H9 (cell line): Measurements from ENCODE around the gene MACROH2A1. TPM values are rescaled to one million over a fixed set of nuclear protein-coding genes. Genes with fewer than 3 reads are reported as not detected.

Experiments
- DNase-seq: peaks from one replicate; pipeline ENCODE4 v3.0.0-alpha.2; 2017
- H2AFZ ChIP-seq: one replicate; pipeline ENCODE4 v1.6.1; 2013; ENCODE audit warnings: mild to moderate bottlenecking, low read length, control low read depth, moderate library complexity
- H2AK5ac ChIP-seq: 2 replicates; pipeline ENCODE4 v1.6.1; 2013; ENCODE audit warnings: low read length, control low read depth, mixed read lengths; ENCODE audit not compliant: insufficient read length
- H2BK120ac ChIP-seq: one replicate; pipeline ENCODE4 v1.6.1; 2013; ENCODE audit warnings: low read depth, mild to moderate bottlenecking, low read length, control low read depth, inconsistent platforms; ENCODE audit not compliant: poor library complexity, severe bottlenecking
- H2BK12ac ChIP-seq: 2 replicates; pipeline ENCODE4 v1.6.1; 2013; ENCODE audit warnings: low read length, control low read depth, mixed read lengths, low read depth; ENCODE audit not compliant: insufficient read length
- H2BK15ac ChIP-seq: 2 replicates; pipeline ENCODE4 v1.6.1; 2013; ENCODE audit warnings: low read depth, low read length, control low read depth
- H2BK20ac ChIP-seq: one replicate; pipeline ENCODE4 v1.6.1; 2013; ENCODE audit warnings: low read depth, mild to moderate bottlenecking, low read length, control low read depth, inconsistent platforms; ENCODE audit not compliant: poor library complexity, severe bottlenecking
- H2BK5ac ChIP-seq: 2 replicates; pipeline ENCODE4 v1.6.1; 2013; ENCODE audit warnings: low read length, control low read depth, mixed read lengths; ENCODE audit not compliant: insufficient read length
- H3K14ac ChIP-seq: 2 replicates; pipeline ENCODE4 v1.6.1; 2013; ENCODE audit warnings: low read length, control low read depth; ENCODE audit not compliant: insufficient read depth
- H3K18ac ChIP-seq: 2 replicates; pipeline ENCODE4 v1.6.1; 2013; ENCODE audit warnings: low read depth, mild to moderate bottlenecking, mixed read lengths, low read length, control low read depth; ENCODE audit not compliant: insufficient read length
- H3K23ac ChIP-seq: 2 replicates; pipeline ENCODE4 v1.6.1; 2013; ENCODE audit warnings: low read length, control low read depth, mixed read lengths, low read depth; ENCODE audit not compliant: insufficient read length
- H3K23me2 ChIP-seq: 2 replicates; pipeline ENCODE4 v1.6.1; 2013; ENCODE audit warnings: low read depth, mild to moderate bottlenecking, mixed read lengths, low read length, control low read depth; ENCODE audit not compliant: insufficient read length, poor library complexity, severe bottlenecking
- H3K27ac ChIP-seq: 2 replicates; pipeline ENCODE4 v1.5.1; 2013; ENCODE audit warnings: low read length, control low read depth, mixed read lengths, low read depth; ENCODE audit not compliant: insufficient read length
- H3K27me3 ChIP-seq: 2 replicates; pipeline ENCODE4 v1.6.1; 2013; ENCODE audit warnings: low read length, control low read depth, inconsistent platforms; ENCODE audit not compliant: insufficient read depth
- H3K4ac ChIP-seq: 2 replicates; pipeline ENCODE4 v1.6.1; 2013; ENCODE audit warnings: low read depth, mild to moderate bottlenecking, control low read depth, inconsistent platforms, low read length, moderate library complexity
- H3K4me1 ChIP-seq: 2 replicates; pipeline ENCODE4 v1.6.1; 2013; ENCODE audit warnings: low read length, control low read depth, inconsistent platforms; ENCODE audit not compliant: insufficient read depth
- H3K4me2 ChIP-seq: 2 replicates; pipeline ENCODE4 v1.6.1; 2013; ENCODE audit warnings: low read length, control low read depth, mixed read lengths; ENCODE audit not compliant: insufficient read length, insufficient read depth
- H3K56ac ChIP-seq: 2 replicates; pipeline ENCODE4 v1.6.1; 2013; ENCODE audit warnings: low read depth, mild to moderate bottlenecking, mixed read lengths, low read length, control low read depth; ENCODE audit not compliant: insufficient read length
- H3K79me1 ChIP-seq: 2 replicates; pipeline ENCODE4 v1.6.1; 2013; ENCODE audit warnings: low read depth, mild to moderate bottlenecking, moderate library complexity, low read length, control low read depth, inconsistent platforms; ENCODE audit not compliant: insufficient read depth, poor library complexity, severe bottlenecking
- H3K79me2 ChIP-seq: 2 replicates; pipeline ENCODE4 v1.6.1; 2013; ENCODE audit warnings: low read length, control low read depth, inconsistent platforms; ENCODE audit not compliant: insufficient read depth
- H3K9ac ChIP-seq: 2 replicates; pipeline ENCODE4 v1.6.1; 2013; ENCODE audit warnings: low read length, control low read depth, mixed read lengths; ENCODE audit not compliant: insufficient read length; ENCODE audit errors: extremely low read depth
- H3K9me3 ChIP-seq: one replicate; pipeline ENCODE4 v1.6.1; 2013; ENCODE audit warnings: low read depth, low read length, inconsistent platforms; ENCODE audit not compliant: control insufficient read depth
- H3T11ph ChIP-seq: one replicate; pipeline ENCODE4 v1.6.1; 2013; ENCODE audit warnings: mild to moderate bottlenecking, low read length, control low read depth, inconsistent platforms
- H4K20me1 ChIP-seq: one replicate; pipeline ENCODE4 v1.6.1; 2013; ENCODE audit not compliant: control insufficient read depth, insufficient read length, insufficient read depth
- H4K5ac ChIP-seq: 2 replicates; pipeline ENCODE4 v1.6.1; 2013; ENCODE audit warnings: low read depth, mild to moderate bottlenecking, mixed read lengths, low read length, control low read depth; ENCODE audit not compliant: insufficient read length
- H4K8ac ChIP-seq: replicated peaks from 2 replicates; pipeline ENCODE4 v1.6.1; 2013; ENCODE audit warnings: low read length, control low read depth, mixed read lengths, low read depth; ENCODE audit not compliant: insufficient read length
- H4K91ac ChIP-seq: 2 replicates; pipeline ENCODE4 v1.6.1; 2013; ENCODE audit warnings: low read depth, mild to moderate bottlenecking, moderate library complexity, mixed read lengths, low read length, control low read depth; ENCODE audit not compliant: insufficient read length
- H3K27ac Mint-ChIP-seq, 3 experiments: 2 replicates in 2 of 3; 3 replicates in 1 of 3; pipeline ENCODE4 v1.8.0; 2020 to 2021; ENCODE audit warnings: mixed read lengths in 3 of 3, mild to moderate bottlenecking in 1 of 3, moderate library complexity in 1 of 3
- H3K27me3 Mint-ChIP-seq: 2 replicates; pipeline ENCODE4 v1.8.0; 2021; ENCODE audit warnings: low read depth, mild to moderate bottlenecking, moderate library complexity, mixed read lengths
- H3K36me3 Mint-ChIP-seq, 3 experiments: 2 replicates in 2 of 3; 3 replicates in 1 of 3; pipeline ENCODE4 v1.8.0; 2020 to 2021; ENCODE audit warnings: low read depth in 3 of 3, mixed read lengths in 3 of 3; ENCODE audit not compliant: insufficient read depth in 1 of 3
- H3K4me1 Mint-ChIP-seq, 2 experiments: 2 replicates each; pipeline ENCODE4 v1.8.0; 2020; ENCODE audit warnings: mixed read lengths in 2 of 2
- H3K4me3 Mint-ChIP-seq, 2 experiments: 2 replicates in 1 of 2; 3 replicates in 1 of 2; pipeline ENCODE4 v1.8.0; 2020 to 2021; ENCODE audit warnings: mild to moderate bottlenecking in 2 of 2, mixed read lengths in 2 of 2, moderate library complexity in 1 of 2
- H3K9me3 Mint-ChIP-seq, 2 experiments: 2 replicates in 1 of 2; 3 replicates in 1 of 2; pipeline ENCODE4 v1.8.0; 2020; ENCODE audit warnings: mild to moderate bottlenecking in 2 of 2, mixed read lengths in 2 of 2, moderate library complexity in 1 of 2
- WGBS: extraction: QIAGEN DNeasy Blood & Tissue Kit; methylation state at CpG from one replicate; pipeline ENCODE4 v1.1.7; 2013; ENCODE audit warnings: missing lambda C conversion rate, low lambda C conversion rate, mixed read lengths; ENCODE audit not compliant: insufficient read length; ENCODE audit errors: extremely low coverage; 5-methylcytosine and 5-hydroxymethylcytosine counted together
- total RNA-seq: library from RNA; stranded (reverse); gene quantifications from 2 replicates; pipeline ENCODE4 v1.2.1, GENCODE V29; 2021
- TF ChIP-seq, protein P1 (sequence below): fragments of 200-600 bp; sonication (generic); conservative IDR thresholded peaks from 3 replicates; pipeline ENCODE4 v1.8.0; 2021; ENCODE audit warnings: antibody characterized with exemption, mild to moderate bottlenecking

Gene MACROH2A1
- total RNA-seq, 1 experiment from 2014 or later = 111 TPM

DNA sequence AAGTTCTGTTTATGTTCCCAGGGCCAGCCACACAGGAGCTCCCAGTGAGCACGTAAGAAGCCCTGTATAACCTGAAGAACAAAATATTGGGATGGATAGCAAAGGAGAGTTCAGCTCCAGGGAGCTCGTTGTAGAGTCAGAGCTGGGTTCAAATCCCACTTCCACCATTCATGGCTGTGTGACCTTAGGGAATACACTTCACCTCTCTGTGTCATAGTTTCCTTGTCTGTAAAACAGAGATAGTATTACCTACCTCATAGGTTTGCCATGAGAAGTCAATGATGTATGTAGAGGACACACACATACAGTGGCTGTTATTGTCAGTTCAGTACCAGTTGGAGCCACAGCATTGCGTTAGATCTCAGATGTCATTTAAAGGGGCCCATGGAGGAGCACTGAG lies 67.4 kb downstream of the MACROH2A1 start:
- Histone ChIP-seq H4K8ac (no peak overlapping the region), H3K4ac (no peak overlapping the region), H3T11ph (no peak overlapping the region), H2BK15ac (no peak overlapping the region), H4K5ac (no peak overlapping the region), H2BK12ac (no peak overlapping the region), H3K23me2 (no peaks in the 10 kb centered on the region), H3K9me3 (no peaks in the 10 kb centered on the region), H4K91ac (no peak overlapping the region), H2BK20ac (no peak overlapping the region), H3K27me3 (no peaks in the 10 kb centered on the region), H3K9ac (no peak overlapping the region), H3K14ac (no peak overlapping the region), H3K79me1 (no peaks in the 10 kb centered on the region), H3K56ac (no peak overlapping the region), H2AFZ (no peak overlapping the region), H3K27ac (no peak overlapping the region), H3K4me1 (no peaks in the 10 kb centered on the region), H2BK120ac (no peak overlapping the region), H2AK5ac (no peak overlapping the region), H4K20me1 (no peaks in the 10 kb centered on the region), H2BK5ac (no peak overlapping the region), H3K23ac (no peak overlapping the region), H3K18ac (no peak overlapping the region), H3K79me2 (no peaks in the 10 kb centered on the region), H3K4me2 (no peak overlapping the region)
- no CpG with 5 or more reads among the region's 3 CpGs for WGBS
- H3K27ac Mint-ChIP-seq = no peak overlapping the region
- H3K9me3 Mint-ChIP-seq = no peaks in the 10 kb centered on the region
- no peaks in the 10 kb centered on the region for H3K27me3 Mint-ChIP-seq
- H3K36me3 Mint-ChIP-seq = peaks cover 0 to 7% (median 0%) of the 10 kb centered on the region in 3 experiments; a peak in 2 of 7 replicates
- no peak for DNase-seq
- H3K4me1 Mint-ChIP-seq = peaks cover 0 to 5% of the 10 kb centered on the region in 2 experiments; a peak in 1 of 4 replicates
- TF ChIP-seq, protein P1, sequence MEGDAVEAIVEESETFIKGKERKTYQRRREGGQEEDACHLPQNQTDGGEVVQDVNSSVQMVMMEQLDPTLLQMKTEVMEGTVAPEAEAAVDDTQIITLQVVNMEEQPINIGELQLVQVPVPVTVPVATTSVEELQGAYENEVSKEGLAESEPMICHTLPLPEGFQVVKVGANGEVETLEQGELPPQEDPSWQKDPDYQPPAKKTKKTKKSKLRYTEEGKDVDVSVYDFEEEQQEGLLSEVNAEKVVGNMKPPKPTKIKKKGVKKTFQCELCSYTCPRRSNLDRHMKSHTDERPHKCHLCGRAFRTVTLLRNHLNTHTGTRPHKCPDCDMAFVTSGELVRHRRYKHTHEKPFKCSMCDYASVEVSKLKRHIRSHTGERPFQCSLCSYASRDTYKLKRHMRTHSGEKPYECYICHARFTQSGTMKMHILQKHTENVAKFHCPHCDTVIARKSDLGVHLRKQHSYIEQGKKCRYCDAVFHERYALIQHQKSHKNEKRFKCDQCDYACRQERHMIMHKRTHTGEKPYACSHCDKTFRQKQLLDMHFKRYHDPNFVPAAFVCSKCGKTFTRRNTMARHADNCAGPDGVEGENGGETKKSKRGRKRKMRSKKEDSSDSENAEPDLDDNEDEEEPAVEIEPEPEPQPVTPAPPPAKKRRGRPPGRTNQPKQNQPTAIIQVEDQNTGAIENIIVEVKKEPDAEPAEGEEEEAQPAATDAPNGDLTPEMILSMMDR = no peak
- no peak overlapping the region for H3K4me3 Mint-ChIP-seq
